ENCODE results near the gene SLC6A6.

GRCh38 chr3:14444380-14444779 lies 42.0 kb downstream of the SLC6A6 start:
- no peak for TF ChIP-seq POLR2A (IDR thresholded peaks at IDR 0.05; ENCODE audit: low read length)
- no peak for TF ChIP-seq GATA1 (IDR thresholded peaks at IDR 0.05; ENCODE audit: low read depth, low read length)

All from erythroblast (primary cell).